CD14-positive monocyte (primary cell): ENCODE results near the gene DHRS3. TPM values are rescaled to one million over a fixed set of nuclear protein-coding genes. Genes with fewer than 3 reads are reported as not detected.
A peak's percentile ranks its signal among the peaks of the same experiment; 100 is the strongest.

Experiments used
- DNase-seq, 3 donors: peaks; one replicate each; pipeline ENCODE4 v3.0.0-alpha.2; 2011 to 2022
- H2AFZ ChIP-seq: 2 replicates; pipeline ENCODE4 v1.6.0; 2012; ENCODE audit warnings: mild to moderate bottlenecking, low read depth, low read length, inconsistent platforms; ENCODE audit not compliant: insufficient read depth, poor library complexity, severe bottlenecking
- H3K27ac ChIP-seq, 2 donors: 1 replicate in 1 of 2; 2 replicates in 1 of 2; pipeline ENCODE4 v1.5.1; 2012 to 2013; ENCODE audit warnings: low read length in 2 of 2, control low read depth in 1 of 2, inconsistent platforms in 1 of 2, low read depth in 1 of 2, mild to moderate bottlenecking in 1 of 2
- H3K27me3 ChIP-seq, 2 donors: one replicate each; pipeline versions ENCODE4 v1.6.0 to v1.6.1; 2011 to 2013; ENCODE audit warnings: low read length in 2 of 2; ENCODE audit not compliant: control insufficient read depth in 2 of 2, insufficient read depth in 2 of 2
- H3K36me3 ChIP-seq, 2 donors: replicated peaks in 1 of 2; 1 replicate in 1 of 2; 2 replicates in 1 of 2; pipeline versions ENCODE4 v1.5.1 to v1.6.1; 2012 to 2013; ENCODE audit warnings: low read length in 2 of 2, control low read depth in 1 of 2, inconsistent platforms in 1 of 2, mild to moderate bottlenecking in 1 of 2; ENCODE audit not compliant: insufficient read depth in 2 of 2, control insufficient read depth in 1 of 2
- H3K4me1 ChIP-seq, 2 donors: 1 replicate in 1 of 2; 2 replicates in 1 of 2; pipeline versions ENCODE4 v1.5.1 to v1.6.1; 2012 to 2013; ENCODE audit warnings: low read length in 2 of 2, control low read depth in 1 of 2, inconsistent platforms in 1 of 2, mild to moderate bottlenecking in 1 of 2, moderate library complexity in 1 of 2; ENCODE audit not compliant: insufficient read depth in 2 of 2, control insufficient read depth in 1 of 2
- H3K4me2 ChIP-seq: replicated peaks from 2 replicates; pipeline ENCODE3; 2012; ENCODE audit warnings: low read length, moderate library complexity, mild to moderate bottlenecking; ENCODE audit not compliant: poor library complexity, severe bottlenecking; ENCODE audit errors: extremely low read depth
- H3K4me3 ChIP-seq, 3 experiments: fragments of 200-600 bp in 1 of 3; sonication (generic) in 1 of 3; replicated peaks in 1 of 3; 1 replicate in 2 of 3; 2 replicates in 1 of 3; pipeline ENCODE4 v1.5.1; 2011 to 2013; ENCODE audit warnings: low read length in 3 of 3, mild to moderate bottlenecking in 3 of 3, control low read depth in 2 of 3, low read depth in 2 of 3, inconsistent platforms in 1 of 3, moderate library complexity in 1 of 3
- H3K79me2 ChIP-seq: 2 replicates; pipeline ENCODE4 v1.6.0; 2012; ENCODE audit warnings: mild to moderate bottlenecking, control low read depth, inconsistent platforms, low read length, moderate library complexity; ENCODE audit not compliant: insufficient read depth
- H3K9ac ChIP-seq: 2 replicates; pipeline ENCODE4 v1.6.0; 2017; ENCODE audit warnings: low read length, mild to moderate bottlenecking; ENCODE audit not compliant: insufficient read depth, poor library complexity, severe bottlenecking
- H3K9me3 ChIP-seq, 2 donors: replicated peaks in 1 of 2; 1 replicate in 1 of 2; 2 replicates in 1 of 2; pipeline versions ENCODE4 v1.5.1 to v1.6.1; 2012 to 2013; ENCODE audit warnings: low read length in 2 of 2, control low read depth in 1 of 2; ENCODE audit not compliant: control insufficient read depth in 1 of 2, insufficient read depth in 1 of 2
- H4K20me1 ChIP-seq: 2 replicates; pipeline ENCODE4 v1.6.0; 2012; ENCODE audit warnings: mild to moderate bottlenecking, low read length, control low read depth, moderate library complexity; ENCODE audit not compliant: insufficient read depth
- H3K27ac Mint-ChIP-seq, 7 donors: one replicate each; pipeline ENCODE4 v1.8.0; 2020; ENCODE audit warnings: mild to moderate bottlenecking in 7 of 7, mixed read lengths in 7 of 7, moderate library complexity in 6 of 7, inconsistent platforms in 2 of 7
- H3K27me3 Mint-ChIP-seq, 3 donors: one replicate each; pipeline ENCODE4 v1.8.0; 2021 to 2022; ENCODE audit warnings: low read depth in 3 of 3, mild to moderate bottlenecking in 3 of 3, mixed read lengths in 3 of 3, moderate library complexity in 3 of 3, inconsistent platforms in 1 of 3
- H3K36me3 Mint-ChIP-seq, 2 donors: one replicate each; pipeline ENCODE4 v1.8.0; 2020; ENCODE audit warnings: mixed read lengths in 2 of 2, inconsistent platforms in 1 of 2, mild to moderate bottlenecking in 1 of 2
- H3K4me1 Mint-ChIP-seq: one replicate; pipeline ENCODE4 v1.8.0; 2020; ENCODE audit warnings: mild to moderate bottlenecking, mixed read lengths
- H3K4me3 Mint-ChIP-seq, 2 donors: one replicate each; pipeline ENCODE4 v1.8.0; 2020; ENCODE audit warnings: mild to moderate bottlenecking in 2 of 2, mixed read lengths in 2 of 2, moderate library complexity in 1 of 2
- H3K9me3 Mint-ChIP-seq, 7 donors: one replicate each; pipeline ENCODE4 v1.8.0; 2020 to 2022; ENCODE audit warnings: mixed read lengths in 7 of 7, mild to moderate bottlenecking in 6 of 7, moderate library complexity in 6 of 7, inconsistent platforms in 2 of 7
- WGBS: methylation state at CpG from one replicate; pipeline ENCODE4 v1.1.5; 2013; ENCODE audit warnings: missing lambda C conversion rate; ENCODE audit not compliant: insufficient coverage; 5-methylcytosine and 5-hydroxymethylcytosine counted together
- intact Hi-C, 2 donors: fragments of 100-400 bp; cut with micrococcal nuclease; formaldehyde crosslinking; loops; one replicate each; pipeline versions ENCODE4 v1.15.0 to v1.15.1; 2023
- polyA plus RNA-seq, 3 donors: library from polyadenylated mRNA; depleted of rRNA in 1 of 3; unstranded in 2 of 3; stranded (reverse) in 1 of 3; fragments of 300-500 nt in 2 of 3; fragments of >200 nt in 1 of 3; fragmentation: Illumina TruSeq in 2 of 3; gene quantifications; 1 replicate in 2 of 3; 2 replicates in 1 of 3; pipeline ENCODE4 v1.2.3, GENCODE V29; 2012 to 2021
- TF ChIP-seq, protein P1 (sequence below): fragments of 200-600 bp; IDR thresholded peaks from one replicate; pipeline ENCODE4 v1.8.0; 2022; ENCODE audit warnings: antibody characterized with exemption, mild to moderate bottlenecking

Gene DHRS3
- polyA plus RNA-seq, 3 donors, result 0.23 to 0.59 (median 0.29) TPM

DNA sequence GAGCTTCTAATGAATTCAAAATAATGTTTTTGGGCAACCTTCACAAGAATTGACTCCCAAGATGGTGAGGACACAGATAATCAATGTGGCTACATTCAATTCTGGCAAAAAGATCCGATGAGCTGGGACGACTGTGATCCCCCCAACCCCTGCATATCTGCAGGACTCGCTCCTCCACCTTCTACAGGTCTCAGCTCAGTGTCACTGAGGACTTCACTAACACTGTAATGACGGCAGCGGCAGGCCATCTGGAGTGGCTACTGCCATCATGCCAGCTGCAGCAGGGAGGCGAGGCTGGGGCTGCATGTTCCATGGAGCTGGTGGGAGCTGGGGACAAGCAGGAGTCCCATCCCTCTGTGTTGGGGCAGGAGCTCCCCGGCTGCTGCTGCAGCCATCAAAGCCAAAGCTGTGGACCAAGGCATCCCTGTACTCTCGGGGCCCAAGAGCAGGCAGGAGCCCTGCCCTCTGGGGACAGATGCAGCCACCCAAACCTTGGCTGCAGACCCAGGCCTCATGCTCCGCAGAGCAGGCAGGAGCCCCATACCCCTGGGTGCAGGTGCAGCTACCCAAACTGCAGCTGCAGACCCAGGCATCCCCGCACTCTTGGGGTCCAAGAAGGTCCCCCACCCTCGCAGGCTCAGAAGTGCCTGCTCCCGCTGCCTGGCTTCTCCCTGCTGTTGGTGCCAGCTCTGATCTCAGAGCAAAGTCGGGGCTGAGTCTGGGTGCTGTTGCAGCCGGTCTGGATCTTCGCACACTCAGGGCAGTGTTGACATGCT, 12.2 kb upstream of the DHRS3 start:
- Histone ChIP-seq H3K4me3 (peak overlapping the region in 1 of 3 experiments; percentile 65), H3K36me3 (no peaks in the 10 kb centered on the region), H3K4me2 (peak overlapping the region; percentile 63), H2AFZ (peak overlapping the region; percentile 66), H3K9me3 (no peaks in the 10 kb centered on the region), H3K4me1 (peaks cover 49 to 61% of the 10 kb centered on the region in 2 donors), H4K20me1 (no peaks in the 10 kb centered on the region), H3K79me2 (no peaks in the 10 kb centered on the region), H3K27me3 (no peaks in the 10 kb centered on the region), H3K9ac (peak overlapping the region; percentile 29), H3K27ac (peak overlapping the region in 1 of 2 donors; percentile 52)
- 97% methylated on average over 13 of the region's 15 CpGs for WGBS
- peaks cover 0 to 5% (median 3%) of the 10 kb centered on the region in 3 donors for H3K27me3 Mint-ChIP-seq
- peaks cover 60% of the 10 kb centered on the region for H3K4me1 Mint-ChIP-seq
- DNase-seq, result no peak
- H3K4me3 Mint-ChIP-seq, result peak overlapping the region in 1 of 2 donors; percentile 52
- intact Hi-C loops, result loop anchor here in 1 of 2 donors (5.0 kb wide), 1 partner anchor 43 kb away; no protein-coding TSS in a partner anchor
- no peaks in the 10 kb centered on the region for H3K36me3 Mint-ChIP-seq
- peaks cover 0 to 6% (median 0%) of the 10 kb centered on the region in 7 donors for H3K9me3 Mint-ChIP-seq
- H3K27ac Mint-ChIP-seq, result peak overlapping the region in 2 of 7 donors; percentile 23 to 30
- TF ChIP-seq, protein P1, sequence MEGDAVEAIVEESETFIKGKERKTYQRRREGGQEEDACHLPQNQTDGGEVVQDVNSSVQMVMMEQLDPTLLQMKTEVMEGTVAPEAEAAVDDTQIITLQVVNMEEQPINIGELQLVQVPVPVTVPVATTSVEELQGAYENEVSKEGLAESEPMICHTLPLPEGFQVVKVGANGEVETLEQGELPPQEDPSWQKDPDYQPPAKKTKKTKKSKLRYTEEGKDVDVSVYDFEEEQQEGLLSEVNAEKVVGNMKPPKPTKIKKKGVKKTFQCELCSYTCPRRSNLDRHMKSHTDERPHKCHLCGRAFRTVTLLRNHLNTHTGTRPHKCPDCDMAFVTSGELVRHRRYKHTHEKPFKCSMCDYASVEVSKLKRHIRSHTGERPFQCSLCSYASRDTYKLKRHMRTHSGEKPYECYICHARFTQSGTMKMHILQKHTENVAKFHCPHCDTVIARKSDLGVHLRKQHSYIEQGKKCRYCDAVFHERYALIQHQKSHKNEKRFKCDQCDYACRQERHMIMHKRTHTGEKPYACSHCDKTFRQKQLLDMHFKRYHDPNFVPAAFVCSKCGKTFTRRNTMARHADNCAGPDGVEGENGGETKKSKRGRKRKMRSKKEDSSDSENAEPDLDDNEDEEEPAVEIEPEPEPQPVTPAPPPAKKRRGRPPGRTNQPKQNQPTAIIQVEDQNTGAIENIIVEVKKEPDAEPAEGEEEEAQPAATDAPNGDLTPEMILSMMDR, result no peak

DNA sequence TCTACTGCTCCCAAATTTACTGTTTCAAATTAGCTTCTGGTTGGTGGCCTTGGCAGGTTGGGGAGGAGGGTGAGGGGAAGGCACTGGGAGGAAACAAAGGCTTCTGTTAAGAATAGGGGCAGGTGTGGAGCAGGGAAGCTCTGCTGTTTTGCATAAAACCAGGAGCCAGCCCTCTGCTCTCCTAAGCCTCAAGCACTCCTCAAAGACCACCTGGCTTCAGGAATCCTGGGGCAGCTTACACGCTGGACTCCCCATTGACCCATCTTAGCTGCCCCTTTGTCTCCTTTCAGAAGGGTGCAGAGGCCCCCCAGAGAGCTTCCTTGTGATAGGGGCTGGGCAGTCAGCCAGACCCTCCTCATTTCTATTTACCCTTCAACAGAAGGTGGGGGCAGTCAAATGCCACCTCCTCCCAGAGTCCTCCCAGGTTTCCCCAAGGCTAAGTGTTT, 11.5 kb upstream of the DHRS3 start:
- Mint-ChIP-seq H3K4me3 (no peak overlapping the region), H3K36me3 (no peaks in the 10 kb centered on the region), H3K27ac (no peak overlapping the region), H3K27me3 (peaks cover 0 to 5% (median 3%) of the 10 kb centered on the region in 3 donors), H3K4me1 (peaks cover 57% of the 10 kb centered on the region), H3K9me3 (peaks cover 0 to 3% (median 0%) of the 10 kb centered on the region in 7 donors)
- WGBS, result 100% methylated on average over 1 of the region's 1 CpG
- Histone ChIP-seq H3K79me2 (no peaks in the 10 kb centered on the region), H3K4me3 (no peak overlapping the region), H3K27ac (no peak overlapping the region), H3K4me2 (no peak overlapping the region), H3K36me3 (no peaks in the 10 kb centered on the region), H3K9ac (no peak overlapping the region), H2AFZ (no peak overlapping the region), H3K27me3 (no peaks in the 10 kb centered on the region), H4K20me1 (no peaks in the 10 kb centered on the region), H3K9me3 (no peaks in the 10 kb centered on the region), H3K4me1 (peaks cover 47 to 57% of the 10 kb centered on the region in 2 donors)
- intact Hi-C loops, result loop anchor here in 1 of 2 donors (5.0 kb wide), 1 partner anchor 42 kb away; no protein-coding TSS in a partner anchor
- TF ChIP-seq, protein P1, result no peak
- DNase-seq, result no peak
